ENCODE data around the gene AMBRA1.

The AMBRA1 gene

DNA sequence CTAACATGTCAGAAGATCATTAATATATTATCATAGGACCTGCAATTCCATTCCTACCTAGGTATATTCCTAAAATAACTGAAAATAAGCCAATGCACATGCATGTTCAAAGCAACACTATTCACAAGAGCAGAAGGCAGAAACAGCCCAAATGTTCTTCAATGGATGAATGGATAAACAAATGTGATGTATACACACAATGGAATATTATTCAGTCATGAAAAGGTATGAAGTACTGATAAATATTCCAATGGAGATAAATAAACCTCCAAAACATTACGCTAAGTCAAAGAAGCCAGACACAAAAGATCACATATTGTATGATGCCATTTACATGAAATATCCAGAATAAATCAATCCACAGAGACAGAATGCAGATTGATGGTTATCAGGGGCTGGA is 16.8 kb downstream of the AMBRA1 start:
- DNase-seq (ENCODE audit: low read depth, low spot score), result no peak

DNA sequence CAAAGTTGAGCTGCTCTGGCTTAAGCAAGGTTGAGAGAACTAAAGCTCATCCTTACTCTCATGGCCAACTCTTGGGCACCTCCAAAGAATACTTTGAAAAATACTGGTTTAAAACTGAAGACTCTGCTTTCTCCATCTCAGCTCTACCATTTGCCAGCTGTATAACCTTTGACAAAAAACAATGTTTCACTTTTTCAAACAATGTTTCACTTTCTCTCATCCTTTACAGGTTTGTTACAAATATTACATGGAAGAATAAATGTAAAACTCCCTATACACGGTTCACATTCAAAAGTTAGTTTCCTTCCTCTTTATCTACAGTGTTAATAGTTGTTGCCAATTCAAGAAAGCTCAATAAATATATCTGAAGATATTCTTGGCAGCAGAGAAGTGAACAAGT is 19.2 kb downstream of the AMBRA1 start:
- no peak for DNase-seq (ENCODE audit: low read depth, low spot score)

DNA sequence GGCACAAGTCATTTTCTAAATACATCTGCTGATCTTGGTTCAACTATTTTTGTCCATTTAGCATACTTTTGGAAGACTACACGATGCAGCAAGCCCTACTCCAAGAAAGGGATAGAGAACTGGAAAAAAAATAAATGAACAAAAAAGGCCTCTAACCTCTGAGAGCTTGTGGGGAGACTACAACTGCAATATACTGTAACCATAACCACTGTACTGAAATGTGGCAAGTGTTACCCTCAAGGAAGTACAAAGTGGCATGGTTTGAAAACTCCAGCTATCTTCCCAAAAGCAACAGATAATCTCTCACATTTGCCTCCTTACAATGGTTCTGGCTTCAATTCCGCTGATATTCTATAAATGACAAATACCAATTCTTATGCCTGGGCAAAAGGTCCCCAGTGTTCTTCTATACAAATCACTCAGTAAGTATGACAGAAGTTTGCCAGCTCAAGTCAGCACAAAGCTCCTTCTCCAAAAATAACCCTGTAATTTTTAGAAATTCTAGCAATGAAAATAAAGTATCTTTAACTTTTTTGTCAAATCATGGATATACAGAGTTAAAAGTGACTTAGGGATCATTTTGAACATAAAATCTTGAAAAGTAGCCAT is 22.9 kb downstream of the AMBRA1 start:
- DNase-seq (ENCODE audit: low read depth, low spot score), result no peak

DNA sequence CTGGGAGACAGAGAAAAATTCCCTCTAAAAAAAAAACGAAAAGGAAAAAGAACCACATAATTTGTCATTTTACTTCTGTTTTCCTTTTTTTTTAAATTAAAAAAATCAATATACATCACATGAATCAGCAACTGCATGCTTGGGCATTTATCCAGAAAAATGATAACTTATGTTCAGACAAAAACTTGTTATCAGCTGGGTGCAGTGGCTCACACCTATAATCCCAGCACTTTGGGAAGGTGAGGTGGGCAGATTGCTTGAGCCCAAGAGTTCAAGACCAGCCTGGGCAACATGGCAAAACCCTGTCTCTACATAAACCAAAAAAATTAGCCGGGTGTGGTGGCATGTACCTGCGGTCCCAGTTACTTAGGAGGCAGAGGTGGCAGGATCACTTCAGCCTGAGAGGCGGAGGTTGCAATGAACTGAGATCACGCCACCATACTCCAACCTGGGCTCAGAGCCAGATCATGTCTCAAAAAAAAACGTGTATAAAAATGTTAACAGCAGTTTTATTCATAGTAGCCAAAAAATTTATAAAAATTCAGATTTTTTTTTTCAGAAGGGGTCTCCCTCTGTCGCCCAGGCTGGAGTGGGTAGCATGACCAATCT is 28.5 kb downstream of the AMBRA1 start:
- no peak for DNase-seq (ENCODE audit: low read depth, low spot score)

DNA sequence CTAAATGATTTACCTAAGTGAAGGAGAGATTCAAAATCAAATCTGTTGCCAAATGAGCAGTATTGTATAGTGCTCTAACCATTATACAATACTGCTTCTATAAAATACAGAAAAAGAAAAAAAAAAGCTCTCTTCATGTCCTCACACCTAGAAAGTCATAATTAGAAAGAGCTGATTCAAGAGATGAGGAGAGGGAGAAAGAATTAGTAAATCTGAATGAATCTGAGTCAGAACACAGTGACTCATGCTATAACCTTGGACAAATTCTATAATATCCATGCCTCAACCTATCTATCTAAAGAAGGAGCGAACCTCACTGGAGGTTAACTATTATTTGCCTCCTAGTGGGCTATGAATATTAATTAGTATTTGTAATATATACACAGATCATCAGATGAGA is 29.4 kb downstream of the AMBRA1 start:
- DNase-seq (ENCODE audit: low read depth, low spot score), result no peak

DNA sequence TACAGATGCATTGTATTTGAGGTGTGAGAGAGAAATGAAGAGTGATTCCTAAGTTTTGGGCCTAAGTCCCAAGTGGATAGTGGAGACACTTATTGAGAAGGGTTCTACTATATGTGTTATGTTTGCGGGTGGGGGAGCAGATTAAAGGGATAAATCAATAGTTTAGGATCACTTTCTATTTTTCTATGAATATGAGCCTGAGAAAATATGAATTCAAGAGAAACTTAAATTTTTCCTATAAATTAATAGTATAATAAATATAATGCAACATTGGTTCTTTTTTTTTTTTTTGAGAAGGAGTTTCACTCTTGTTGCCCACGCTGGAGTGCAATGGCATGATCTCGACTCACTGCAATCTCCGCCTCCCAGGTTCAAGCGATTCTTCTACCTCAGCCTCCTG is 31.3 kb downstream of the AMBRA1 start:
- no peak for DNase-seq (ENCODE audit: low read depth, low spot score)

DNA sequence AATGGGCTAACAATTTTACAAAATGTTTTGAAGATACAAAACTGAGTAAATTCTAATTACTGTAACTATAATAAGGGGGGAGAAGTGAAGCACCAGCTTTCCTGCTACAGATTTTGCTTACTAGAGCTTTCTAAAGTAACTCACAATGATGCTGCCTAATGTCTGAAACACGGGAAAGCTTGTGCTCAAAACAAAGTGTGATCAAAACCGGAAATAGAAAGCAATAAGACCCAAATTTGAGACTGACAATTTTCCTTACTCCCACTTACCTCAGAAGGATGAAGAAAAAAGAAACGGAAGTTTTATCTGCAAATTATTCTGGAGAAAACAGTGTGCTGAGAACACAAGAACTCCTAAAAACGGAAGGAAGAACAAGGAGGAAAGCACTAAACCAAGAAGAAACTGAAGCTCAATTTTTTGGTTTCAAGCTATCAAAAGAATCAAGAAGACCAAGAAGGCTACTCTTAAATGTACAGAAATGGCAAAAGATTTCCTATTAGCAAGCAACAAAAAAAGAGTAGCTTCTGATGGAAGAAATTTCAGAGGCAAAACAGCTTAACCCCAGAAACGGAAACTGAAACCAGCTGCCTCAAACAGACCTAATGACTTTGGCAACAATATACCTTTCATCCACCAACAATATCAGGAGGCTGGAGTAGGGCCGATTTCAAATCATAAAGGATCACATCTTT is 33.4 kb downstream of the AMBRA1 start:
- no peak for DNase-seq (ENCODE audit: low read depth, low spot score)

DNA sequence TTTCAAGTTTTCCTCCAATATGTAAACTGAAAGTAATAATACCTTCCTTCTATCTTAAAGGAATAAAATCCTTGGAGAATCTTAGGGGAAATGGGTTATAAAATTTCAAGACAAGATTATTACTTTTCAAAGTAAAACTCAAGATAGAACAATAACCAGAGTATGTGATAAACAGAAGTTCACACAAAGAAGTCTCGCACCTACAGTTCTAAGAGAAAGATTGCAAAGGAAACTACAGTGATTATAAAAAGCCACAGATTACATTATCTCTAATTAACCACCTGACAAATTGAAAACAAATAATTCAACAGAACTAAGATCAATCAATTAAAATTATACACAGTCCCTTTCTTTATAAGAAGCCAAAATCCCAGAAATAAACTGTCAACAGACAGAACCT is 34.0 kb downstream of the AMBRA1 start:
- no peak for DNase-seq (ENCODE audit: low read depth, low spot score)

DNA sequence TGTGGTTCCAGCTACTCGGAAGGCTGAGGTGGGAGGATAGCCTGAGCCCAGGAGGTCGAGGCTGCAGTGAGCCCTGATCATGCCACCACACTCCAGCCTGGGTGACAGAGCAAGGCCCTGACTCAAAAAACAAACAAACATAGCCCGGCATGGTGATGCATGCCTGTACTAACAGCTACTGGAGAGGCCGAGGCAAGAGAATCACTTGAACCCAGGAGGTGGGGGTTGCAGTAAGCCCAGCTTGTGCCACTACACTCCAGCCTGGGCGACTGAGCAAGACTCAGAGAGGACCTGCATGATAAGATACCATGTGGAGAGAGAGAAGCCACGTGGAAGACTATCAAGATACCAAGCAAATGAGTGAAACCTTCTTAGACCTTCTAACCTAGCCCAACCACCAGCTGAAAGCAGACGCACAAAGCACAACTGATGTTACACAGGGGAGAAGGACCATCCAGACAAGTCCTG is 36.1 kb downstream of the AMBRA1 start:
- no peak for DNase-seq (ENCODE audit: low read depth, low spot score)

DNA sequence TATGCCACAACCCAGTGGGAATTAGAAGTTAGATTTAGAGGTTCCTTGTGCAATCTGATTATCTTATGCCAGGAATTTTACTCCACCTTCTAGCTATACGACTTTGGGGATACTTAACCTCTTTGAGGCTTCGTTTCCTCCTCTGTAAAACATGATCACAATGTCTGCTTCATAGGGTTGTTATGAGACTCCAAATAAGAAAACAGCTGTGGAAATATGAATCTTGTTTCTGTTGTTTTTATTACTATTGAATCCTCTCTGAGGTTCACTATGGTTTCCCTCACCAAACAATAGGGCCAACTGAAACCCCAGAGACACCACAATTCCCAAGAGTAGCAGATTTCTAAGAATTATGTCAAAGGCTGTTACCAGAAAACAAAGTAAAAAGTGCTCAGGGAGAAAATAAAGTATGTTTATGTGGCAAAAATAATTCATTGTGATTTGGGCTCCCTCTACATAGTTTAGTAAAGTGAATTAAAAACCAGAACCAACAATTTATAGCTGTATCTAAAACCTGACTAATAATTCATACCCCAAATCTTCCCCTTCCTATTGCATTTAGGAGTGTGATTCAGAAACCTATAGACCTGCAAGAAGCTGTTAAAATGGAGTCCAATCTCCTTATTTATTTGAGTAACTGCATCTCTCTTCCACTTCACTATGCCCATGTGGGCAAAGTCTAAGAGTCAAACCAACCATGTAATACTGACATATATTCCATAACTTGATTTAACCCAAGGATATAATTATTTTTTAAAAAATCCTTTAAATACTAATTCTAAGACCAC is 38.4 kb downstream of the AMBRA1 start:
- DNase-seq (ENCODE audit: low read depth, low spot score), result peak; percentile 66

DNA sequence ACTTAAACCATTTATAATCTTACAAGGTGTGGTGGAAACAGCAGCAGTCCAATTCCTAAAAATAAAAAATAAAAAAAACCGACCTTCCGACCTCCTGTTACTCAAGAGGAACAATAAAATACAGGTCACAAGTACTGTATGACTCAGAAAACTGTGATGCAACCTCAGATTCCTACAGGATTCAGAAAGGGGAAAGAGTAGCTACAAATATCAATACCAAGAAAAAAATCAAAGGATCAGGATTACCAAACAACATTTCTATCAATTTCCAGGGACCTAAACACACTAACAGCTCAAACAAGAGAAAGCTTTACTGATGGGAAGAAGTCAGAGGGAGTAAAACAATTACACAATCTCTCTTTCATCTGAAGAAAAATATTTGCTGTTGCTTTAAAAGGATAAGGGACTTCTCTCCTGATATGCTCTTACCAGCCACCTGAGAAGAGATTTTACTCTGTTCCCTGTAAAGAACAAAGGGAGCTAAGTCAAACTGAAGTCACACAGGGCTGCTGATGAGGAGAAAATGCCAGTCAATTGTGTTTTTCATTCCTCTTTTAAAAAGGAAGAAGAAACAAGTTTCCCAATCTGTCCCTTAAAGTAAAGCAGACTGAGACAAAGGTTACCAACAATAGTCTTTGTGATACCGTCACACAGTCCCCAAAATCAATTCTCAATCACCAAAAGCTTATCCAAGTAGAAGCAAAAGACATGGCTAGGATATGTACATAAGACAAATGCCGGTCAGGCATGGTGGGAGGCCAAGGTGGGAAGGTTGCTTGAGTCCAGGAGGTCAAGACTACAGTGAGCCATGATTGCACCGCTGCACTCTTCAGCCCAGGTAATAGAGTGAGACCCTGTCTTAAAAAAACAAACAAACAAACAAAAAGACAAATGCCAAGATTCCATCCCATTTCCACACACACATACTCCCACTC is 39.3 kb downstream of the AMBRA1 start:
- DNase-seq (ENCODE audit: low read depth, low spot score), result no peak

DNA sequence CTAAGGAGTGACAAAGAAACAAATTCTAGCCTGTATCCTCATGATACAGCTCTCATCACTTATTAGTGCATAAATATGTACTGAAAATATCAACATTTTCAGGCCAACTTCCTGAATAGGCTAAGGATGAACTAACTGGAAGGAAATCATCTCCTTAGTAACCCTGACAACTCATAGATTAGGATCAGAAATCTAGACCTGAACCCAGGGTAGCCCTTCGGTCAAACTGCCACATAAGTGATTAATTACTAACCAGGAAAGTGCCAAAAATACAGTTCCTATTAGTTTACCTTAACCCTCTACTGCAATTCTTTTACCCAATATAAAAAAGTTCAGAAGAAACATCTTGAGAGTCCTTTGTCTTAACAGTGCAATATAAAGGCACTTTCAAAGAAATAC is 40.0 kb downstream of the AMBRA1 start:
- DNase-seq (ENCODE audit: low read depth, low spot score), result no peak

DNA sequence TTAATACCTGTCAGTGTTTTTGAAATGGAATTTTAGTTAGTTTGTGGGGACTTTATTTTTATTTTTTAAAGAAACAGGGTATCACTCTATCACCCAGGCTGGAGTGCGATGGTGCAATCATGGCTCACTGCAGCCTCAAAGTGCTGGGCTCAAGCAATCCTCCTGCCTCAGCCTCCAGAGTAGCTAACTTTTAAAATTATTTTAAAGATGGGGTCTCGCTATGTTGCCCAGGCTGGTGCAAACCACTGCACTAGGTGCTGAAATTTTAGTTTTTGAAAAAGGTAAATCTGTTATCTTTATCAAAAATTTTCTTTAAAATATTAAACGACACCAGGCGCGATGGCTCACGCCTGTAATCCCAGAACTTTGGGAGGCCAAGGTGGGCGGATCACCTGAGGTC is 42.6 kb downstream of the AMBRA1 start:
- no peak for DNase-seq (ENCODE audit: low read depth, low spot score)

DNA sequence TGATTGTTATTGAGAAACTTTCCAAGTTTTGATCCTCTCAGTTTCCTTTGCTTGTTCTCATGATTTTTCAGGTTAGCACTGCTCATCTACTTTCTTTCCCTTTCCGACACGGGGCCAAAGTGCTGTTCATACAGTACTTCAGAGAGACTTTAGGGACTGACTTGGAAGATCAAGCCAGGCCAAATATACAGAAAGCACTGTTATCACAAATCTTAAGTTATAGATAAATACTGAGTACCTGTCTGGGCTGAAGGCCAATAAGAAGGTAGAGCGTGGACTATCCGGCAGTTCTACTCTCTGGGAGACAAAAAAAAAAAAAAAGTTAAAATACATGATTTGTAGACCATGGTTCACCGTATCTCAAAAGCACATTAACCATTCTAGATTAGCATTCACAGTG is 46.2 kb downstream of the AMBRA1 start:
- DNase-seq (ENCODE audit: low read depth, low spot score), result no peak

DNA sequence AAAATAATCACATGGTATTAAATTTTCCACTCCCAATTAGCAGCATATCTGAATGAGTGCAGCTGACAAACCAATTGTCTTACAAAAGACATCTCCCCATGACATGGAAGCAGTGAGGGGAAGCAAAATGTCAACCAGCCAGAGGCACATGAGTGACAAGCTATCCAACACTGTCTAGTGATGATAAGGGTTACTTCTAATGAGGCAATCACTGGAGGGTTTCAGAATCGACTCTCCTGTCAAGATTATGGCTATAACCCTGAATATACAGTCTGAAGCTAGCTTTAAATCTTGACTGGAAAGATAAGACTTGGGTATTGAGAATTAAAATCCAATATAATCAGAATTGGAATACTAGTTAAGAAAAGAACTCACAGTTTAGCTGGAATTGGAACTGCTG is 50.3 kb downstream of the AMBRA1 start:
- no peak for DNase-seq (ENCODE audit: low read depth, low spot score)

DNA sequence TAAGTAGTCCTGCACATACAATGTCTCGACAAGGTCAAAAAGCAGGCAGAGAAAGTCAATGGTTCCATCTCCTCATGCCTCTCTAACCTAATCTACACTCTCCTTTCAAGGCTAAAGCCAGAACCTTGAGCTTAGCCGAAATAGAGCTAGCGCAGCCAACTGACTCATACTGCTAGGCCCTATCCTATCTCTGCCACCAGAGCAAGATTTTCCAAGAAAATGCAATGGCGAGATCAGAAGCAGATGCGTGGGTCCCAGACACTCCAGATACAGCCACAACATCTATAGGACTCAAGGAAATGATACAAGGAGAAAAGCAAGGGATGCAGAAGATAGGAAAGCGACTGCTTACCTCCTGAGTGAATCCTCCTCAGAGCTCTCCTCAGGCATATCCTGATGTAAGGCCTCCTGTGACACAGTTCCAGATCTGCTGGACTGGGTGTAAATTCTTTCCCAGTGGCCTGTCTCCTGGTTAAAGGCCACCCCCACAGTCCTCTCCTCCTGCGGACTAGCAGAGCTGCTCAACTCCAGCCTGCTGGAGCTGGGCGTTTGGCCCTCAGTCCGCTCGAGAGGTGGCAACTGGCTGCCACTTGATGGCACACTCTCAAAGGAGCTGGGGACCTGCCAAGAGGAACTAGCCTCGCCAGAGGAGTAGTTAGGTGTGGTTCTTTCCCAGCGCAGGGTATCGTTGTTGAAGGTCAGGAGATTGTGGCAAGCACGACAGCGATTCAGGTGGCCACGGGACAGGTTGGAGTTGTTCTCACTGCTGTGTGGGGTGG is 52.0 kb downstream of the AMBRA1 start:
- DNase-seq (ENCODE audit: low read depth, low spot score), result no peak

DNA sequence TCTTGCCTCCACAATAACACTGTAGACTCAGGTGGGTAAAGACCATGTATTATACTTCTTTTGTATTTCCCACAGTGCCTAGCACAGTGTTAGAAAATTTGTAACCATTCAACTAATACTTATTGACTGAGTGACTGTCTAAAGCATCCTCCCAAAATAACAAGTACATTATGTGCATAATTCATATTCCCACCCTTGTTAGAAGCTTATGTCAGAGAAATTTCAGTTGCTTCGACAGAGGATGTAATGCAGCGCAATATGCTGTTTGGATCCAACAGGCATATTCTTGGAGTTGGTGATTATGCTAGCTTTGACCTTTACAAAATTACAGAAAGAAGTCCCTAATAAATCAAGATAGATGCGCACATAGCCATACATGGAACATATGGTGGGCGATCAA is 53.0 kb downstream of the AMBRA1 start:
- no peak for DNase-seq (ENCODE audit: low read depth, low spot score)

DNA sequence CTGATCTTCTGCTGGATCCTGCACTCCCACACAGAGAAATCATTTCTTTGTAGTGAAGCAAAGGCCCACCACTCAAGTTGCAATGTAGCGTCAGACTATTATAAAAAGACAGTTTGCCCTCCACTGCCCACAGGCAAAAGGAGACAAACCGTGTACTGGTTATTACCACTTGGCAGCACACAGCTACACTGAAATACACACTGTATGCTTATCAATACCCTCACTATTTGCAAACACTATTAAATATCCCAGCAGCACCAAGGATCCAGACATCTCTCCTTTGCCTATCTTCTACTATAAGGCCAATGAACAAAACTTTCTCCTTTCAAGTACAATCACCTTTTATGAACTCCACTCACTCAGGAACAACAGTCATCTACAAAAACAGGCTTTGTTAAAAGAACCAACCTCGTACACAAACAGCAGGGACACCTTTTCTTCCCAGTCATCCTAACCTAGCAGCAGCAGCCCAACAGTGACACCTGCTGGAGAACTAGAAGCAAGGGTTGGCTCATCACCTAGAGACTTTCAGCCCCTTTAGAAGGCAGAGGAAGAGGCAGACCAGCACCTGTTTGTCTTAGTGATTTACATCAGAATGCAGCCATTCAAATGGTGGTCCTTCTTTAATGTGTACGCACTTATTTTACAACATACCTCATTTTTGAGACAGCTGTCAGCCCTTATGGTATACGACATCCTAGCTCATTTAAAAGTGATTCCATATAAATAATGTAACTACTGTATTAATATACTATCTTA is 56.1 kb downstream of the AMBRA1 start:
- DNase-seq (ENCODE audit: low read depth, low spot score), result no peak

DNA sequence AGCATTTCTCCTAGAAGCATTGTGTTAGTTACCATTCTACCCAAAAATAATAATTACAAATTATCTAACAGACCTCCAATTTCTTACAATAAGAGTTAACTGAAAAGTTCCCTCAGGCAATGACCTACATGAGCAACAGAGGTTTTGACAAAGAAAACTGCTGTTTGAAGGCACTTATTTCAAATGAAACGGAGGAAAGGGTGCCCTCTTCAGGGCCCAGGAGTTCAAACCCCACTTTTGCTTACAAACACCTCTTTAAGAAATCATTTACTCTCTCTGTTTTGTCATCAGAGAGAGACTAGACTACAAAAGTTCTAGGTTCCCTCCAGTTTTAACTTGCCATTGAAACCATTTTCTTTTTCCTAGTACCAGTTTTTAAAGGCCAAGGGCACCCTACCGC is 56.7 kb downstream of the AMBRA1 start:
- DNase-seq (ENCODE audit: low read depth, low spot score), result no peak

DNA sequence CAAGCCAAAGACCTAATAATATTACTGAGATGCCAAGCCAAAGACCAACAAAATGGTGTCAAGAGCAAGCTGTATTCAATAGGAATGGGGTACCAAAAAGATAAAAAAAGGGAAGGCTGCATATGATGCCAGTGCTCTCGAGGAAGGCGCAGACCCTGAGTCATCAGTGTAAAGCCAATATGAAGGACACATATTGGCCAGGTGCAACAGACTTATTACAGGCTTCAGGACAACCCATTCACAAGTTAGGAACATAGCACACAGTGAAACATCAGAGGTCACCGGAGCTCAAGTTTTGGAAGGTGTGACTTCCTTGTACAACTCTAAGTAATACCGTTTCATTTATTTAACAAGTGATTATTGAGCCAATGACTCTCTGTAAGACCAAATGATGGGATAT is 58.1 kb downstream of the AMBRA1 start:
- DNase-seq (ENCODE audit: low read depth, low spot score), result no peak
